Myocyte (in vitro differentiated cells): ENCODE results near the gene MPP4. TPM values are rescaled to one million over a fixed set of nuclear protein-coding genes. Genes with fewer than 3 reads are reported as not detected.
A peak's percentile ranks its signal among the peaks of the same experiment; 100 is the strongest.
"Not testable (repeated sequence)": the region's sequence is repeated elsewhere in the genome, so short reads cannot be mapped to it uniquely, and the experiment has no call there.

Source experiments
- DNase-seq: peaks from one replicate; pipeline ENCODE4 v3.0.0-alpha.2; 2012; ENCODE audit warnings: low read depth
- total RNA-seq: library from RNA; depleted of rRNA; stranded (reverse); fragments of >200 nt; gene quantifications from 2 replicates; pipeline ENCODE4 v1.2.3, GENCODE V29; 2014

MPP4 gene
- total RNA-seq, 1 donor from 2014 or later: 3.9 TPM

DNA sequence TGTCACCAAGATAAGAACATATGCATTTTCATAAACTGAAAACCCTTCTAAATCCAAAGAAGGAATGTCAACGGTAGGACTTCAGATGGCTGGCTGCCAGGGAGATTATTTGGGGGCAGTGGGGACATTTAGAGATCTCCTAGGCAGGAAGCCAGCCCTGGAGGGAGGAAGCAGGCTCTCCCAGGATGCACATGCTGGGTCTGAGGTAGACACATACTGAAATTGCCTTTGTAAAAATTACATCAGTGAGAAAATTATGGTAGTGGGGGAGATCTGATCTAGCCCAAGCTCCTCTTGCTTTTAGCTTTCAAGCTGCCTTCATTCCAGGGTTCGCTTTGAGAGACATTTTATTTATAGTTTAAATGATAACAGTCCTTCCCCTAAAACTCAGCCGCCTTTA, 24.1 kb downstream of the MPP4 start:
- no peak for DNase-seq

DNA sequence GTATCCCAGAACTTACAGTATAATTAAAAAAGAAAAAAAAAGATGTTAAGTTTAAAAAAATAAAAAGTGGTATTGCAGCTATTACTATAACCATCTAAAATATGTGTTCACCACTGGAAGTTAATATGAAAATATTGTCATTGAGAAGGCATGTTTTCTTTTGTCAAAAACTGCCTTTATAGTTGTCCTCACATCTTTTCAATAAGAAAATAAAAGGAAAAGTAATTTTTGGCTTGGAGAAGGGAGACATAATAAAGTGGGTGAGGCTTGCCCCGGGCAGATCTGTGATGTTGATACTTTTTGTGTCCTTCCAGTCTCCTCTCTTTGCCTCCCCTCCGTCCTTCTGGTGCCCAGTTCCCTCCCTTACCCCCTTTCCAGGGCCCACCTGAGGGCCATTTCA, 24.9 kb downstream of the MPP4 start:
- DNase-seq: no peak

DNA sequence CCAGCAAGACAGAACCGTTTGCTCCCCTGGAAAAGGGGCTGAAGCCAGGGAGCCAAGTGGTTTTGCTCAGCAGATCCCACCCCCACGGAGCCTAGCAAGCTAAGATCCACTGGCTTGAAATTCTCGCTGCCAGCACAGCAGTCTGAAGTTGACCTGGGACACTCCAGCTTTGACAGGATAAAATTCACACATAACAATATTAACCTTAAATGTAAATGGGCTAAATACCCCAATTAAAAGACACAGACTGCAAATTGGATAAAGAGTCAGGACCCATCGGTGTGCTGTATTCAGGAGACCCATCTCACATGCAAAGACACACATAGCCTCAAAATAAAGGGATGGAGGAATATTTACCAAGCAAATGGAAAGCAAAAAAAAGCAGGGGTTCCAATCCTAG, 27.2 kb downstream of the MPP4 start:
- DNase-seq: not testable (repeated sequence)

DNA sequence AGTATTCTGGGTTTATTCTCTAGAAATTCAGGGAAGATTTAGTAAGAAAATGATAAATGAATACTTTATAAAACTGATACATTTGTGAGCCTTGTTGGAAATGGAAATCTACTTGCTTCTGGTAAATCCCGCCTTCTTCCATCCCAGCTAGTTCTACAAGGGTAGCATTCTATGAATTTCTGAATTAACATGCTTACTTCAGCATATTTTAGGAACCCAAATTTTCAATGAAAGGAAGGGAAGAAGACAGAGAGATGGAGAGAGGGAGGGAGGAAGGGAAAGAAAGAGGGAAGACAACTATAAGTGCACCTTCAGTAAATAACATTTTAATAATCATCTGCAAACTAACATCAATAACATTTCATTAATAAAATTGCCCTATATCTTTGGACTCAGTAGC, 28.6 kb downstream of the MPP4 start:
- DNase-seq: no peak

DNA sequence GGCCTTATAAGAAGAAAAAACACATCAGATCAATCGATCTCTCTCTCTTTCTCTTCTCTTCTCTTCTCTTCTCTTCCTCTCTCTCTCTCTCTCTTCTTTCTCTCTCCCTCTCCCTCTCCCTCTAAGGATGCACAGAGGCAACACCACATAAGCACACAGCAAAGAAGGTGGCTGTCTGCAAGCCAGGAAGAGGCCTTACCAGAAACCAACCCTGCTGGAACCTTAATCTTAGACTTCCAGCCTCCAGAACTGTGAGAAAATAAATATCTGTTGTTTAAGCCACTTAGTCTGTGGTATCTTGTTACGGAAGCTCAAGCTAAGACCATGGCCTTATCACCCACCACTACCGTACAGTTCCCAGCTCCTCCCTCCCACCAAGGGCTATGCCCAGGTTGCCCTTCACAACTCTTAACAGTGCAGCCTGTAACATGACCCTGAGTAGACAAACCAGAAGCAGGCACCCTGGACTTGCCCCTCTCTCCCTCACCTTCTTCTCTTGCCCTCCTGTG, 30.0 kb downstream of the MPP4 start:
- DNase-seq: no peak

DNA sequence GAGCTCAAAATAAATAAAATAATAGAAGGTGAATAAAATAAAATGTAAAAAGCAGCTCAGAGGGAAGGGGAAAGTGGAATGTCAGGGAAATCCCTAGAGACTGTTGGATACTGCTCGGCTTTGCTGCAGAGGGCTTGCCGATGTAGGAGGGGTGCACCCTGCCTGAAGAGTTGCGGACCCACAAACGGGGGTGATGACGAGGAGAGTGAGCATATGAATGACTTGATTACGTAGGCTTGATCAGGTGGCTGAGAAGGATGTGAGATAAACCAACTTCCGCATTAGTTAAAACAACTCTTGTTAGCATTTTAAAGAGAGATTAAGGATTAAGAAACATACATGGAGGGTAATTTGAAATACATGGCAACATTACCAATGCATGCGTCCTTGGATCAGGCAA, 34.1 kb downstream of the MPP4 start:
- DNase-seq: no peak

DNA sequence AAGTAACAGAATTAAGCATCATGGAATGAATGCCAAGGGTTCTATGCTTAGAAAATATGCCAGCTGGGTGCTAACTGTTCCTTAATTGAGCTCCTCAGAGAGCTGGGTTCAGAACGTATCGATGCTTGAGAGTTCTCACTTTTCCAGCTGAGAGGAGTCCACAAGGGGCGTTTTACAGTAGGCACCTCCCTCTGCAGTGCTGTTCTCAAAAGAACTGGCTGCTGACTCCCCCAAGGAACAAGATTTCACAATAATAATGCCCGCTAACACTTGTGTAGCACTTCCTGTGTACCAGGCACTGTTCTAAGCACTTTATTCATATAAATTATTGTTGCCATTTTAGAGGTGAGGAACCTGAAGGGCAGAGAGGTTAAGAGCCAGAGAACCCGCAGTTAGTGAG, 37.1 kb downstream of the MPP4 start:
- DNase-seq: no peak

DNA sequence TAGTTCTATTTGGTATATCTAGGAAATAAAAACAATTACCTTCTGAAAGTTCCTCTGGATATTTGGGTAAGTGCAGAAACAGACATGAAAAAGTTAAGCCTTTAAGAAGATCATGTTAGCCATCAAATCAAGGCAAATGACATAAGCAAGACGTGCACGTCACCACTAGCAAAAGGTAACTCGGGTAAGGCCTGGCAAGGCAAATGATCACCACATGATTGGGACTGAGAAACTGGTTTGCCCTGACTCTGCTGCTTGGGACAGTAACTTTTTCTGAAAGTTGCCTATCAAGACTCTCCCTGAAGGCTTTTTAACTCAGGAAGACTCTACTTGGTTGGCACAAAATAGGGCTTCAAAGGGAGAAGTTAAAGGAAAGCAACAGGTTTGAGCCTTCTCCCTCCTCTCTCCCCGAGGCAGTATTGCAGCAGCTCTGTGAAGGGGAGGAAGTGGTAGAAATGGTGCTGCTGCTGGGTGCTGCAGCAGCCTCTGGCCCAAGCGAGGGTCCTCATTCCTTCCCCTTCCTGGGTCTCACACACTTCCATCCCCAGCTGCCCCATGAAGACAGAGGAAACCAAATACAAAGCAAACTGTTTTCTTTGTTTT, 38.0 kb downstream of the MPP4 start:
- DNase-seq: no peak

DNA sequence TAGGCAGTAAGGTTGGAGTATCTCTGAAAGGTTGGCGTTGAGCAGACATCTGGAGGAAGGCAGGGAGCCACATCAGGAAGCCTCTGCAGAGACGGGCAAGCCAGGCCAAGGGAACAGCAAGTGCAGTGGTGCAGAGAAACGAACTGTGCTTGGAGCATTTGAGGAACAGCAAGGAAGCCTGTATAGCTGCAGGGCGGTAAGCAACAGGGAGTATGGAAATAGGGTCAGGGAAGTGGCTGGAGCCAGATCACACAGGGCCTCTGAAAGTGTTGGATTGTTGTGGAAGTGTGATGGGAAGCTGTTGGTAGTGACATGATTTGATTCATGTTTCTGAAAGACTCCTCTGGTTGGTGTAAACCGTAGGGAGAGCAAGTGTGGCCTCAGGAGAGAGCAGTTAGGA, 41.7 kb downstream of the MPP4 start:
- no peak for DNase-seq

DNA sequence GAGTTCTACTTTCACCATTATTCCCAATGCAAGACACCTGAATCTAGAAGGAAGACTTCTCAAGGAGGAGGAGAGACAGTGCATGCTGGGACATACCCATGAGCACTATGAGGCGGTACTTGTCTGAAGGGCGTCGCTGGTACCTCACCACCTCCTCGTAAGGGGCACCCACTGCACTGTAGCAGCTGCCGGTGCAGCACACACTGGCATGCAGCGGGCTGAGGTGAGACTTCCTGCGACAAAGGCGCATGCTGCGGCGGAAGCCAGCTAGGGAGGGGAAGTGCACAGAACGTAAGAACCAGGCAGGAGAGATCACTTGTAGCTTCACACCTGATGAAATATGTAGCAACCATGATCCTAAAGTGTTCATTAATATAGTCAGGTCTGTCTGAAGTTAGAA, 42.3 kb downstream of the MPP4 start:
- no peak for DNase-seq

DNA sequence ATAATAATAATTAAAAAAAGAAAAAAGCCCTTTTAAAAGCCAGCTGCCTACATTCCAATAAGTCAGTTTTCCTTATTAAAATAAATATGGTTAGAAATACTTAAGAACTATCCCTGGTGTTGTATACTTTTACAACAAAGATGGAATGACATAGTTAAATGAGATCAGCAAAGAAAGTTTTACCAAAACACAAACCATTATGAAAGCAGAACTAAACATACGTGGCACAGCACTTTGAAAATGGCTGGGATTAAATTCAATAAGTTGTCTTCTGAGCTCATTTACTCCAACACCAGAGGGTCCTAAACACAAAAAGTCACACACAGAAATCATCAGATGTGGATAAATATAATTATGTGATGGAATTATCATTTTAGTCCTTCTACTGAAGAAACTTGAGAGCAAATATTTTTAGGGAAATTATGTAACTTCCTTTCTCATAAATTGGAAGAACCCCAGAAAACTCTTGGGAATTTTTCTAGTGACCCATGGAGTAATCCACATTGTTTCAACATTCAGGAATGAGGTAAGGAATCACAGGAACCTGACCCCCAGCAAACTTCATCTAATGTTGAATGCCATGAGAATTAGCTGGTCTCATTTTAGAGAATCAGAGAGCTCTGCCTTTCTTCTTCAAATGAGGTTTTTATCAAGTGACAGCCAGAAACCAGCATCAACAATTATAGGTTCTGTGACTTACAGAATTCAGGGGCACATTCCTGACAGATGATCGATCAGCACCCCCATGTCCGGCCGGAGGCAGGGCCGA, 43.6 kb downstream of the MPP4 start:
- DNase-seq: peak; percentile 47

DNA sequence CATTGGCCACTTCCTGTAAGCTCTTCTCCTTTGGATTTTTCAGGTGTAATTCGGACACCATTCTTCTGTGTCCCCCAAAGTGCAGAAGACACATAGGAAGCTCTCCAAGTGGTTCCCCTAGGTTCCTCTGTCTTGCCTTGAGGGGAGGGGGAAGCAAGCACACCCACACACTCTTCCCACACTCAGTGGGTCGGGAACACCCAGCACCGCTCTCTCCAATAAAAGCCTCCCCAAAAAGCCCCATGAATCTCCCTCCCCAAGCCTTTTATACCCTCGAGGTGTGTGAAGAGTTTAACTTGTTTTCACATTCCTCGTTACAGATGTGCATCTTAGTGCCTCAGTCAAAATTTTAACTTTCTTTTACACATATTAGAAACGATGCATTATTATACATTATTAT, 45.2 kb downstream of the MPP4 start:
- DNase-seq: no peak

DNA sequence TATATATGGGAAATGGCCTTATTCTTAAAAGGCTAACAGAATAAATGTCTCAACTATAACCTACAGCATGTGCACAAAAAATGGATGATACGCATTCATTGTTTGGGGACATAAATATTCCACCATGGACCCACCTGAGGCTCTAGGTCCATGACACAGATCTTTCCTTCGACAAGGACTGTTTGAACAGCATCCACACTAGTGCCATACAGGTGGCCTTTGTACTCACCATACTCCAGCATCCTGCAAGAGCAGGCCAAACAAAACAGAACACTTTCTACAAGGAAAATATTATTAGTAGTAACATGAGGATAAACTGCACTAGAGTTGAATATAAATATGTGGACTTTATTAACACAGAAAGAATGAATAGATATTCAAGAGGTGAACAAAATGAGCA, 49.0 kb downstream of the MPP4 start:
- DNase-seq: no peak

DNA sequence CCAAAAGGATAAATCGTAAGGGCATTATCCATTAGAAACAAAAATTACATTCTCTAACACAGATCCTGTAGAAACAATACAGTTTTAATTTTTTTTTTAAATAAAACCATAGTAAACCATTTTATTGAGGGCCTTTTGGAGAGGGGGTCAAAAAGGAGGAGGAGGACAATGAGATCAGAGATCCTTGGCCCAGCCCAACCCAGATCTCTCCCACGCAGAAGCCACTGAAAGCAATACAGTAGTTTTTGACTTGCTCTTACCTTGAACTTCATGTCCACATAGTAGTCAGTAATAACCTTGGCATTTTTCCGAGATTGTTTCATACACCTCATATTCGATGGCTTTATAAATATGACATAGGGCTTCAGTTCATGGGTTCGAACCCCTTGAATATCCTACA, 51.0 kb downstream of the MPP4 start:
- no peak for DNase-seq

DNA sequence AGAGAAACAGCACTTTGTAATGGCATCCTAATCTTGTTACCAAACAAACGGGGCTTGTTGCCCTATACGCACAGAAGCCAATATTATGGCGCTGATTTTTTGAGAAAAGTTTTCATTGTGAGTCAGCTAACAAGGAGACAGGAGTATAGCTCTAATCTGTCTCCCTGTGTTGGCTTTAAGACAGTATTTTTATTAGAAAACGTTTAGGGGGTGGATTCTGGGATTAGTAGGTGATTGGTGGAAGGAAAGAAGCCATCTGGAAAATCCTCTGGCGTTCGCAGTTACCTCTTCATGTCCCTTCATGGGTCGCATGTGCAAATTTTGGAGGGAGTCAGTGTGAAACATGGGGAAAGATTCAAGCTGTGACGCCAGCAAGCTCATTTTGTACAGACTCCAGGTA, 54.4 kb downstream of the MPP4 start:
- no peak for DNase-seq

DNA sequence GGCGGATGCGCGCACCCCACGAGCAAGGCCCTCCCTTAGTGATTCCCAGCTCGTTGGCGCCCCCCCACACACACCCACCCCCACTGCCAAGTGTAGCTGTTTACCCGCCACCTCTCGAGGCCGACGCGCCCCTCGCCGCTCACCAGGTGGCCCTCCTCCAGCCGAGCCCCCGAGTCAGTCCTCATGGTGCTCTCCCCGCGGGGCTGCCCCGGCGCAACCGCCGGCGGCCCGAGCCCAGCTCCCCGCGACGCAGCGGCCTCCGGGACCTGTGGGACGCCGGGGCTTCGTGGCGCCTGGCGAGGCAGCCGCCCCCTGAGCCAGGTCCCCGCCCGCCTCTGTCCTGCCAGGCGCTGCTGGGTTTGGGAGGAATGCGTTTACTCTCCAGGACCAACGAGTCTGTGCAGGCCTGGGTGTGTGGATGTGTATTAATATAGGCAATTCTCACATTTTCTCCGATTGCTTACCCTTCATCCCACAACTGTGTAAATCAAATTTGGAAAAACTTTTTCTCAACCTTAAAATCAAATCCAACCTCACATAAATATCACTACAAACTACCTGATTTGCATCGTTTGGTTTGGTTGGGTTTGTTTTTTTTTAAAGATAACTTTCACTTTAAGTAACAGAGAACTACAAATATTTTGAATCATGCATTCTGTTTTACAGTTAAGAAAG, 55.1 kb downstream of the MPP4 start, which contains the start of gene TMEM237:
Gene TMEM237, minus strand, starts transcription at position 288 of the 675 bp plus-strand sequence. Its CDS starts 103 bp downstream, at position 185.
- peak; percentile 64 for DNase-seq

DNA sequence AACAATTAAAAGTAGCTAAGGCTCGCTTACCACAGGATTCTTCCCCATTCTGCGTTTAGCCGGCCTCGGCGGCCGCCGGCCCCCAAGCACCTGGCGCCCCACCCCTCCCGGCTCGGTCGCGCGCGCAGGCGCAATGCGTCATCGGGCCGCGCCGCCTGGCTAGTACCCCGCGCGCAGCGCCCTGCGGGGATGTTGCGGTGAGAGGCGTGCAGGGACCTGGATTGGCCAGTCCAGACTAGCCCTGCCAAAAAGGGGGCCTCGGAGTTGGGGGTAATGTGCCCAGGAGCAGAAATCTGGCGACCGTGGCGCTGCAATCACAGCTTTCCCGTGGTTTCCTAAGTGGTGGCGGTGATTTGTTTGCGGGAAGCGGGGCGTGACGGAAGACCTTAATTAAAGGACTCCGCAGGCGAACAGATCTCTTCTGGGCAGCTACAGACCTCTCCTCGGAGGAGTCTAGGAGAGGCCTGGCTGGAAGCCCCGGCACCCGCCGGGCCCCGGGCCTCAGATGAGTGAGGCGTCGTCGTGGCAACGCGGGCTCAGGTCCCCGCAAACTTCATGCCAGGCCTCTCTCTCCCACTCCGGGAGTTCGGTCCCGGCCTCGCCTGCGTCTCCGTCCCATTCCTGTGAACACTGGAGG, 55.7 kb downstream of the MPP4 start:
- DNase-seq: peak; percentile 88

DNA sequence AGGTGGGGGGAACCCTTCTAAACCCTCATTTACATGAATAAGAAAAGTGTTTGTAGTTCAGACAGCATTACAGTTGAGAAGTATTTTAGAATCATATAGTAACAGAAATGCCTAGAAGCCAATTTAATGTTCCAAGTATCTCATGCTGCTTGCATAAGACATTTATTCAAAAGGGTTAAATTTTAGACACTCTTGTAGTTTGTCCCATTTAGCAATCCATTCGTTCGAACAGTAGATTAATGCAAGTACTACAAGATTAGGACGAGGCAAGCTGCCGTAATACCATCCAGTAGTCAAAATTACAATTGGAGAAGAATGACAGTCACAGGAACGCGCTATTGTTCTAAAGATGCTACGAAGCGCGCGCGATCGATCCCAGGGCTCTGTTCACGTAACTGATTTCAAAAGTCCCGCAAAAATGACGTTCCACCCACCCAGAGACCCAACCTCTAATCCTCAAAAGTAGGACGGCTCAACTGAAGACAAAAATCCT, 56.3 kb downstream of the MPP4 start:
- DNase-seq: no peak

DNA sequence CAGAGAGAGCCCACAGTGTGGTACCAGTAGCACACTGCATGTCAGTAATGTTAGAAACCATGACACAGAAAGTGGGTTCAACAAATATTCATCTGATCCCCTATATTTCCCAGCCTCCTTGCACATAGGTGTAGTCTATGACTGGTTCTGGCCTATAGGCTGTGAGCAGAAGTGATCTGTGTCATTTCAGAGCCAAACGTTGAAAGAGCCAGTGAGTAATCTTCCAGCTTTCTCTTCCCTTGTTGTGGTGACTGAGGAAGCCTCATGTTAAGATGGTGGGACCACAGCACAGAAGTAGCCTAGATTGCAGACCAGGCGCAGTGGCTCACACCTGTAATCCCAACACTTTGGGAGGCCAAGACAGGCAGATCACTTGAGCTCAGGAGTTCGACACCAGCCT, 59.2 kb downstream of the MPP4 start:
- DNase-seq: no peak

DNA sequence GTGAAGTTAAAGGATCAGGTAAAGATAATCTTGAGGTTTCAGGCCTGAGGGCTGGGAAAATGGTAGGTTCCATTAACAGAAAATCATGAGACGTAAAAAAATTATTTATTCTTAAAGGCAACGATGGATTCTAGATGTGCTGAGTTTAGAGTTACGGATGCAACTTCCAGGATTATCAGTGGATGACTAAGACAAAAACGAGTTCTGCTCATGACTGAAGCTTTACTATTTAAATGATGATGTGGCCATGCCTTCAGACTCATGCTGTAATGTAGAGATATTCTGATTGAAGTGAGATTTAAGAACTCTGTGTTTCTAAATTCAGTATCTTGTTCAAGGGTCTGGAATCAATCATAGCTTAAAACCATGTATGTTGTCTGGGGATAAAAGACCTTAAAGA, 60.1 kb downstream of the MPP4 start:
- DNase-seq: no peak

DNA sequence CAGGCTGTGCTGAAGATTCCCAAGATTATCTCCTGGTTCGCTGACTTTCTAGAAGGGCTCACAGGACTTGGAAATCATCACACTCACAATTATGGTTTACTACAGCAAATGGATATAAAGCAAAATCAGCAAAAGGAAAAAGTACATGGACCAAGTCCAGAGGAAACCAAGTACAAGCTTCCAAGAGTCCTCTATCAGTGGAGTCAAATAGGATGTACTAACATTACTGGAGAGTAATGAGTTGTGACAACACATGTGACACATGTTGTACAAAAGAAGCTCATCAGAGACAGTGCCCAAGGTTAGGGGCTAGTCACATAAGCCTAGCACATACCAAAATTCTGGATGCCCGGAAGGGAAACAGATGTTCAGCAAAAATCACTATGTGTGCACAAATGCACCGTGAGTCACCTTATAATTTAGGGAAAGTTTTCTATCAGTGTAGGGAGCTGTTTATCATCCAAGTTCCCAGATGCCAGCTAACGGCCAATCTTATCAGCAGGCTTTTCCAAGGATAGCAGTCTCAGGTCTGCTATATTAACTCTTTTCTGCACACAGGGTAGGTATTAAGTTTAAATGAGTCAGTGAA, 64.7 kb downstream of the MPP4 start:
- DNase-seq: no peak
